ENCODE data around the gene GPC3.

GPC3 gene

DNA sequence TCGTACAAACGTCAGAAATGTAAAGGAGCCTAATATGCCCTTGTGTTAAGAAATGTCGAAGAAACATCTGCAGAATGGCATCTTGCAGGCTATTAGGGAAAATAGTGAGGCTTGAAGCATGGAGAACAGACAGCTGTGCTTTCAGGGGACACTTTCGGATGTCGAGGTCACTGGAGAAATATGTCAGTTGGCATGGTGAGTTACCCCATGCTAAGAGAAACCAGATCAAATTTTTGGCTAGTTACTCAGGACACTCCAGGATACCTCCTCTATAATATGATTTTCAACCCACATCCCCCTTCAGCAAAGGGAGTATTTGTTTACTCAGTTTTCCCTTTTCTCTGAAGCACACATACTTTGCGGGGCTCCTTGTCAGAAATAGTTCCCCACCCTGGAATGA is 171.4 kb downstream of the GPC3 start:
- no peak for DNase-seq (ENCODE audit: low read depth)
- TF ChIP-seq, protein P1, sequence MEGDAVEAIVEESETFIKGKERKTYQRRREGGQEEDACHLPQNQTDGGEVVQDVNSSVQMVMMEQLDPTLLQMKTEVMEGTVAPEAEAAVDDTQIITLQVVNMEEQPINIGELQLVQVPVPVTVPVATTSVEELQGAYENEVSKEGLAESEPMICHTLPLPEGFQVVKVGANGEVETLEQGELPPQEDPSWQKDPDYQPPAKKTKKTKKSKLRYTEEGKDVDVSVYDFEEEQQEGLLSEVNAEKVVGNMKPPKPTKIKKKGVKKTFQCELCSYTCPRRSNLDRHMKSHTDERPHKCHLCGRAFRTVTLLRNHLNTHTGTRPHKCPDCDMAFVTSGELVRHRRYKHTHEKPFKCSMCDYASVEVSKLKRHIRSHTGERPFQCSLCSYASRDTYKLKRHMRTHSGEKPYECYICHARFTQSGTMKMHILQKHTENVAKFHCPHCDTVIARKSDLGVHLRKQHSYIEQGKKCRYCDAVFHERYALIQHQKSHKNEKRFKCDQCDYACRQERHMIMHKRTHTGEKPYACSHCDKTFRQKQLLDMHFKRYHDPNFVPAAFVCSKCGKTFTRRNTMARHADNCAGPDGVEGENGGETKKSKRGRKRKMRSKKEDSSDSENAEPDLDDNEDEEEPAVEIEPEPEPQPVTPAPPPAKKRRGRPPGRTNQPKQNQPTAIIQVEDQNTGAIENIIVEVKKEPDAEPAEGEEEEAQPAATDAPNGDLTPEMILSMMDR (conservative IDR thresholded peaks at IDR 0.05; ENCODE audit: low read length): no peak
- H3K4me3 ChIP-seq (ENCODE audit: low read length): no peak overlapping the region

DNA sequence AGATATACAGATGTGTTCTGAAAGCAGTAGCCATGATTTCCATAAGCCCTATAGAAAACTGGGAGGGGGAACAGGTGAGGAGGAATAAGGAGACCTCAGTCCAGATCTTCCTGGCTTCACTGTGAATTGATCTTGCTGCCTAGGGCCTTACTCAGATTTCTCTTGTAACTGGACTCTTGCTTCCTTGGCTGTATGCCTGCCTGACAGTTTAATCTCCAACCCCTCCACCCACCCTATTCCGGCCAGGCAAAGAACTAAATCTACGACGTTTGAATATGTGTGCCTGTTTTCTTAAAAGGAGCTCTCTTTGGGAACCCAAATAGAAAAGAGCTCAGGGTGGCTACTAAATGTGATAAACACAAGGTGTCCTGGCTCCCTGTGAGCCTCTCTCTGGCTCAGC is 173.0 kb downstream of the GPC3 start:
- H3K4me3 ChIP-seq (ENCODE audit: low read length): no peak overlapping the region
- DNase-seq (ENCODE audit: low read depth): no peak
- TF ChIP-seq, protein P1 (conservative IDR thresholded peaks at IDR 0.05; ENCODE audit: low read length): no peak

DNA sequence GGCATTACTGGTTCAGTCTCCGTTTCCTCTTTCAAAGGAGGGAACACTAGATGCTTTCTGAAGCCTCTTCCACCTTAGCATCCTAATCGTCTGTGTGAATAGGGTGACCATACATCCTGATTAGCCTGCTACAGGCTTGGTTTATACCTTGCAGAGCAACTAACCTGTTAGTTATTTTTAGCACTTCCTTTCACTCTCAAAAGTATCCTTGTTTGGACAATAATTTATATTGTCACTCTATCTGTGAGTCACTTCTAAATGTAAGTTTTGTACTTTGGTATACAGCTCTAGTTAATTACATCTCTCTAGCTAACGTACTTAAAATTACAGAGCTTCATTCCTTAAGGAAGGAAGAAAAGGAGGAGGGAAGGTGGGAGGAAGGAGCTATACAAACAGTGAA is 174.5 kb downstream of the GPC3 start:
- H3K4me3 ChIP-seq (ENCODE audit: low read length): no peak overlapping the region
- DNase-seq (ENCODE audit: low read depth): no peak
- TF ChIP-seq, protein P1 (conservative IDR thresholded peaks at IDR 0.05; ENCODE audit: low read length): no peak

DNA sequence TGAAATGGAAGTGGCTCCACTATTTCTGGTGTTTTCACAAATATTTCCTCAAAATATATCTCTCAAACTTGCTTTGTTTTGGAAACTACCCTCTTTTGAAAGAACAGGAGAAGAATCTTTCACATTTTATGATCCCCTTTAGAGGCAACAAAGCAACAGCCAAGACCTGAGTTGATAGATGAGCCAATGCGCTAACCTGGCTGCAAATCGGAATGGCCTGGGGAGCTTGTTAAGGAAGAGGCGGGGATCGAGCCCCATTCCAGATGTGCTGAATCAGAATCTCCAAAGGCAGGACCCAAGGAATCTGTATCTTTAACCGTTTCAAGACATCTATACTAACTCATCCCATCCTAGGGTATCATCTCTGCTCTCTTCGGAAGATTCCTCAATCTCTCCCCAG is 181.3 kb downstream of the GPC3 start:
- TF ChIP-seq, protein P1 (conservative IDR thresholded peaks at IDR 0.05; ENCODE audit: low read length): no peak
- no peak for DNase-seq (ENCODE audit: low read depth)
- no peak overlapping the region for H3K4me3 ChIP-seq (ENCODE audit: low read length)

DNA sequence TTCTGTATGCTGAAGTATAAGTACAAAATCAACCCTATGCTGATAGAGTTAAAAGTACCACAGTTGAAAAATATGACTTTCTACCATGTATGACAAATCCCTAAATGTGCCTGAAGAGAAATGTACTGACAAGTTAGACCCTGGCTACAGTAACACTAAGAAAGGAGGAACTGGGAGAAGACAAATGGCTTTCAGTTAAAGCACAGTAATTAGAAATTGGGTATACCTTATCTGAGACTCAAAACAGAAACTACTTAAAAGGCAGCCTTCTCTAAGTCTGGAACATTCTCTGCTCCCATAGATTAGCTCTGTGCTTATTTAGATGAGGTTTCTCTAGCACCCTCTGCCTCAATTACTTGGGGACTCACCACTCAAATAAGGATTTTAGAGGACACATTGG is 189.1 kb downstream of the GPC3 start:
- TF ChIP-seq, protein P1 (conservative IDR thresholded peaks at IDR 0.05; ENCODE audit: low read length): no peak
- no peak overlapping the region for H3K4me3 ChIP-seq (ENCODE audit: low read length)
- DNase-seq (ENCODE audit: low read depth): no peak

DNA sequence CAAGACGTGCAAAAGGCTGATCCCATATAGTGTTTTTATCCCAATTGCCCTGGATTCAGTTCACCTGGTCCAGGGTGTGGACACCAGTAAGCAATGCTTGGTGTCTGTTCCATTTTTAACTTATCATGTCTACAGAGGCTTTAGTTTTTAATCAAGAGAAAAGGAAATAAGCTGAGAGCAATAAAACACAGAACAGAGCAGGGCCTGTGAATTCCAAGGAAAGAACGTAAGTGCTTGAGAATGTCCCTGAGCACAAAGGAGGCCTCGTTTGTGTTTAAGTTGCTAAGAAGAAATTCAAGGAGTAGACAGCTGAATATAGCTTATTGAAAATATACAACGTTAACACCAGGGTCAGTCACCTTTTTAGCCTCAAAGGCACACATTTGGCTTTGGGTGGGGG is 191.3 kb downstream of the GPC3 start:
- TF ChIP-seq, protein P1 (conservative IDR thresholded peaks at IDR 0.05; ENCODE audit: low read length): no peak
- no peak overlapping the region for H3K4me3 ChIP-seq (ENCODE audit: low read length)
- peak; percentile 1 for DNase-seq (ENCODE audit: low read depth)

DNA sequence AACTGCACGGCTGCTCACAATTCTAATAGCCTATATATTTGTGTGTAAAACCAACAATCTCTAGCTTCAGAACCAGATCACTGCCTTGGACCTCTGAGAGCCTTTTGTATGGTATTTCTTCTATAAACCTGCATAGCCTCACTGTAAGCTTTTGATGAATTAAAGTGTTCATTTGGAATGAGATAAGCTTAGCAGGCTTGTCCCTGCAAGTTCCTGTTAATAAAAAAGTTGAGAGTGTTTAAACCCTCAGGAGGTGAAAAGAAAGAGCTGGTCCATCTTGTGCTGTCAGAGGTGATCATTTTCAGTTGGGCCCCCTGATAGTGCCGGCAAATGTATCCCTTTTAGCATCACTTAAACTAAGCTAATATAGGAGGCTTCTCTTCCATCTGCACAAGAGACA is 191.8 kb downstream of the GPC3 start:
- TF ChIP-seq, protein P1 (conservative IDR thresholded peaks at IDR 0.05; ENCODE audit: low read length): no peak
- H3K4me3 ChIP-seq (ENCODE audit: low read length): no peak overlapping the region
- DNase-seq (ENCODE audit: low read depth): no peak
